RWPE2 (cell line): ENCODE measurements around the gene GLS2.
"Not testable (repeated sequence)": the region's sequence is repeated elsewhere in the genome, so short reads cannot be mapped to it uniquely, and the experiment has no call there.

Source experiments
- ATAC-seq: fragments of 200-7000 bp; cut with Tn5 transposase; 3 replicates; pipeline ENCODE4 v1.9.1; 2021; ENCODE audit warnings: low read depth
- DNase-seq: peaks from one replicate; pipeline ENCODE4 v3.0.0-alpha.2; 2020; ENCODE audit warnings: low spot score
- H3K27ac ChIP-seq: fragments of 450-650 bp; 2 replicates; pipeline ENCODE4 v1.5.1; 2017; ENCODE audit warnings: mild to moderate bottlenecking; ENCODE audit not compliant: poor library complexity, severe bottlenecking
- H3K27me3 ChIP-seq: fragments of 250-450 bp; sonication (Bioruptor Pico); 2 replicates; pipeline ENCODE4 v1.5.1; 2021; ENCODE audit warnings: mild to moderate bottlenecking, moderate library complexity; ENCODE audit not compliant: insufficient read depth, poor library complexity, severe bottlenecking
- H3K36me3 ChIP-seq: fragments of 250-450 bp; sonication (Bioruptor Pico); 2 replicates; pipeline ENCODE4 v1.5.1; 2020; ENCODE audit warnings: low read depth, mild to moderate bottlenecking, moderate library complexity
- H3K4me1 ChIP-seq: fragments of 250-450 bp; sonication (Bioruptor Pico); 2 replicates; pipeline ENCODE4 v1.5.1; 2021; ENCODE audit warnings: mild to moderate bottlenecking, moderate library complexity; ENCODE audit not compliant: insufficient read depth, poor library complexity, severe bottlenecking
- H3K4me3 ChIP-seq: fragments of 250-450 bp; sonication (Bioruptor Pico); 2 replicates; pipeline ENCODE4 v1.5.1; 2021; ENCODE audit warnings: mild to moderate bottlenecking, moderate library complexity; ENCODE audit not compliant: severe bottlenecking
- H3K9me3 ChIP-seq: fragments of 250-450 bp; sonication (Bioruptor Pico); 2 replicates; pipeline ENCODE4 v1.5.1; 2021; ENCODE audit warnings: mild to moderate bottlenecking, moderate library complexity; ENCODE audit not compliant: severe bottlenecking
- TF ChIP-seq, protein P1 (sequence below): fragments of 450-650 bp; IDR thresholded peaks from one replicate; pipeline ENCODE4 v1.5.1; 2017; ENCODE audit warnings: mild to moderate bottlenecking, moderate library complexity; ENCODE audit not compliant: poor library complexity, severe bottlenecking

The GLS2 gene

DNA sequence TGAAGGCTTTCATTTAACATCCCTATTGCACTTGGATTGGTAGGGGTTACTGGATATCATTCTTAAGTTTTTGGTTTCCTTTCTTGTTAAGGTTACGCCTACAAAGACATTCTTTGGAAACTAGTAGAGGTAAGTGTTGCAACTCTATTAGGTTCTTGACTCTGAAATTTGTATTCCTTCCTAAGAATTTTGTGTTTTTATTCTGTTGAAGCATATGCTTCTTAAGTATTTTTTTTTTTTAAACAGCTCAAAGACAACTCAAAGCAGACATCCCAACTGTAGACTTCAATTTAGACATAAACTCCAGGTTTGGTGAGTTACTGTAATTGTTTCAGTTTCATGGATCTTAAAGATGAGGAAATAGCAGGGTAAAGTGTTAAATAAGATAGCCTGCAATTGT lies 32.5 kb upstream of the GLS2 start:
- TF ChIP-seq, protein P1, sequence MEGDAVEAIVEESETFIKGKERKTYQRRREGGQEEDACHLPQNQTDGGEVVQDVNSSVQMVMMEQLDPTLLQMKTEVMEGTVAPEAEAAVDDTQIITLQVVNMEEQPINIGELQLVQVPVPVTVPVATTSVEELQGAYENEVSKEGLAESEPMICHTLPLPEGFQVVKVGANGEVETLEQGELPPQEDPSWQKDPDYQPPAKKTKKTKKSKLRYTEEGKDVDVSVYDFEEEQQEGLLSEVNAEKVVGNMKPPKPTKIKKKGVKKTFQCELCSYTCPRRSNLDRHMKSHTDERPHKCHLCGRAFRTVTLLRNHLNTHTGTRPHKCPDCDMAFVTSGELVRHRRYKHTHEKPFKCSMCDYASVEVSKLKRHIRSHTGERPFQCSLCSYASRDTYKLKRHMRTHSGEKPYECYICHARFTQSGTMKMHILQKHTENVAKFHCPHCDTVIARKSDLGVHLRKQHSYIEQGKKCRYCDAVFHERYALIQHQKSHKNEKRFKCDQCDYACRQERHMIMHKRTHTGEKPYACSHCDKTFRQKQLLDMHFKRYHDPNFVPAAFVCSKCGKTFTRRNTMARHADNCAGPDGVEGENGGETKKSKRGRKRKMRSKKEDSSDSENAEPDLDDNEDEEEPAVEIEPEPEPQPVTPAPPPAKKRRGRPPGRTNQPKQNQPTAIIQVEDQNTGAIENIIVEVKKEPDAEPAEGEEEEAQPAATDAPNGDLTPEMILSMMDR = no peak
- Histone ChIP-seq H3K36me3 (peaks cover 12% of the 10 kb centered on the region), H3K27me3 (no peaks in the 10 kb centered on the region), H3K4me3 (no peak overlapping the region), H3K9me3 (no peaks in the 10 kb centered on the region), H3K27ac (peak overlapping the region; percentile 98), H3K4me1 (peaks cover 54% of the 10 kb centered on the region)
- ATAC-seq (no peak), DNase-seq (no peak)

DNA sequence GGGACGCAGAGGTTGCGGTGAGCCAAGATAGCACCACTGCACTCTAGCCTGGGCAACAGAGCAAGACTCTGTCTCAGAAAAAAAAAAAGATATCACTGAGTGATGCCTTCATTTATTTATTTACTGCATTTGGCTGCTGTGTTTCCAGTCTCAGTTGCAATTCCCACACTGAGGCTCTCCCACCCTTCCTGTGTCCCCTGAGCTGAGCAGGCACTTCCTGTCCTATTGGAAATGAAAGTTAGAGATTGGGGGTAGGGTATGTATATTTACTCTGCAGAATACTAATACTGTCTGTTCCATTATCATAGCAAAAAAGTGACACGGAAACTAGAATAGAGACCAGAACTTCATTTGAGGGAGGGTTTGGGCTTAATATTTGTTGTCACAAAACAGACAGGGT lies 32.1 kb upstream of the GLS2 start:
- ATAC-seq (no peak), DNase-seq (no peak)
- no peaks in the 10 kb centered on the region for H3K9me3 ChIP-seq
- peak overlapping the region; percentile 98 for H3K27ac ChIP-seq
- H3K27me3 ChIP-seq = no peaks in the 10 kb centered on the region
- TF ChIP-seq, protein P1 = no peak
- H3K4me3 ChIP-seq = no peak overlapping the region
- peaks cover 8% of the 10 kb centered on the region for H3K36me3 ChIP-seq
- H3K4me1 ChIP-seq = peaks cover 49% of the 10 kb centered on the region

DNA sequence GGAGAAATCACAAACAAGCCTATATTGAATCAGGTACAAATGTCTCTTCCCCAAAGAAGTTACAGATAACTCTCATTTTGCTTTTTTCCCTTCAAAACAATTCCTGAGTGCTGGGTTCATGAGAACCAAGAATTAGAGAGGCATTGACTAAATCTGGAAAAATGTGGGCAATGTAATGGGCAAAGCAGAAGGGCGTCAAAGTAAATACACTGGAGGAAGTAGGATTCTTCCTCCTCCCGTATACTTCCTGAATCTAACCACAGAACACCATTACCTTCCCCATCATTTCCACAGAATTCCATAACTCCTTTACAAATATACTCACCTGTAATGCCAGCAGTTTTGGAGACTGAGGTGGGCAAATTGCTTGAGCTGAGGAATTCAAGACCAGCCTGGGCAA lies 30.6 kb upstream of the GLS2 start:
- Histone ChIP-seq H3K27ac (peak overlapping the region; percentile 98), H3K4me1 (peaks cover 45% of the 10 kb centered on the region), H3K36me3 (no peaks in the 10 kb centered on the region), H3K4me3 (no peak overlapping the region), H3K9me3 (no peaks in the 10 kb centered on the region), H3K27me3 (no peaks in the 10 kb centered on the region)
- DNase-seq = no peak
- TF ChIP-seq, protein P1 = no peak
- peak; percentile 69 for ATAC-seq

DNA sequence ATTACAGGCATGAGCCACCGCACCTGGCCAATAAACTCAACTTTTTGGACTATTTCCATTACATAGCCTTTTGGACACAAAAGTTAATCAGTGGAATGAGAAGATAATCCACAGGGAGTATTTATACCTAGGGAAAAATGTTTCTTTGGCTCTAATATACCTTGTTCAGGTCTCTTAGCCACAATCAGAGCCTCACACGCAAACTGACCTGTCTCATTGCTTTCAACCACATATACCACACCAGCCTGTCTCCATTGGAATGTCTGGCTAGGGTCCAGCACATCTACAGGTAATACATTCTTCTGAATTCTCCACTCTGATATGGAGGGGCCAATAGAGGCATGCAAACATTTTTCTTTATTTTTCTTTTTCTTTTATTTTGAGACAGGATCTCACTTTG lies 29.9 kb upstream of the GLS2 start:
- DNase-seq (peak; percentile 87), ATAC-seq (peak; percentile 65)
- TF ChIP-seq, protein P1 = no peak
- no peaks in the 10 kb centered on the region for H3K36me3 ChIP-seq
- no peaks in the 10 kb centered on the region for H3K27me3 ChIP-seq
- peaks cover 45% of the 10 kb centered on the region for H3K4me1 ChIP-seq
- H3K4me3 ChIP-seq = no peak overlapping the region
- H3K27ac ChIP-seq = peak overlapping the region; percentile 98
- no peaks in the 10 kb centered on the region for H3K9me3 ChIP-seq

DNA sequence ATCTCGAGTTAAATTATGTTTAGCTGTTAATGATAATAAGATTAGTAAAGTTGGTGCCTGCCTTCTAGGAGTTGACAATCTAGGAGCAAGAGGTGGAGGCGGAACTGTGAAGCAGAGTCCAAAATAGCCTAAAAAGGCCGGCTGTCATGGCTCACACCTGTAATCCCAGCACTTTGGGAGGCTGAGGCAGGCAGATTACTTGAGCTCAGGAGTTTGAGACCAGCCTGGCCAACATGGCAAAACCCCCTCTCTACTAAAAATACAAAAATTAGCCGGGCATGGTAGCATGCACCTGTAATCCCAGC lies 26.0 kb upstream of the GLS2 start:
- ATAC-seq, H3K4me3 ChIP-seq, DNase-seq, H3K36me3 ChIP-seq, H3K9me3 ChIP-seq, H3K27me3 ChIP-seq: not testable (repeated sequence)
- Histone ChIP-seq H3K27ac (peak overlapping the region; percentile 1), H3K4me1 (peaks cover 23% of the 10 kb centered on the region)
- TF ChIP-seq, protein P1 = peak; percentile 65
